Activated gamma-delta T cell treated with Interleukin-2 at 50 U/mL for 16 hours (primary cell): ENCODE measurements around the gene KCNK3.

Experiments used
- DNase-seq: peaks from one replicate; pipeline ENCODE4 v3.0.0-alpha.2; 2020

Gene KCNK3

DNA sequence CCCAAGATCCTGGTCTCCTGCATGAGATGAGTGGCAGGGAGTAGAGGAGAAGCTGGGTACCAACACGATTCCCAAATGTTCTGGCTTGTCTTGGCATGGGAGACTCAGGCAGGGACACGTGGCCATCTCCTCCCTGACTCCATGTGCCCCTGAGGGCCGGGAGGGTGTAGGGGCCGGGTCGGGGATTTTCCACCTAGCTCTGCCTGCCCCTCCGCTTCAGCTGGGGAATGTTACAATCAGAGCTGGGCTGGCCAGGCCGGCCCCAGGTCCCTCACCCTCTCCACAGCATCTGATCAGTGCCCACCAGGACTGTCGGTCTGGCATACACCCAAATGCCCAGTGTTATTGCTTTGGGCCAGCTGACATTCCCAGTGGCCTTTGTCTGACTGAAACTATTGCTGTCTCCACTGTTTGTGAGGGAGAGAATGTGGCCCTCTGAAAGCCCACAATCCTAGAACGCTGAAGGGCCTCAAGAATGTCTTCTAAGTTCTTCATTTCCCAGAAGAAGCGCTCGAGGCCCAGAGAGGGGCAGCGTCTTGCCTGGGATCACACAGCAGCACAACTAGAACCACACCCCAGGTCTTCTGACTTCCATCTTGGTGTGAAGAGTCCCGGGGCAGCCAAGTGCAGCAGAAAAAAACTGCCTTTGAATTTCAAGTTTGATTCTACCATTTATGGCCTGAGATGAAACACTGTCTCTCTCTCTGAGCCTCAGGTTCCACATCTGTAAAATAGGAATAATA is 23.2 kb downstream of the KCNK3 start:
- DNase-seq: no peak

DNA sequence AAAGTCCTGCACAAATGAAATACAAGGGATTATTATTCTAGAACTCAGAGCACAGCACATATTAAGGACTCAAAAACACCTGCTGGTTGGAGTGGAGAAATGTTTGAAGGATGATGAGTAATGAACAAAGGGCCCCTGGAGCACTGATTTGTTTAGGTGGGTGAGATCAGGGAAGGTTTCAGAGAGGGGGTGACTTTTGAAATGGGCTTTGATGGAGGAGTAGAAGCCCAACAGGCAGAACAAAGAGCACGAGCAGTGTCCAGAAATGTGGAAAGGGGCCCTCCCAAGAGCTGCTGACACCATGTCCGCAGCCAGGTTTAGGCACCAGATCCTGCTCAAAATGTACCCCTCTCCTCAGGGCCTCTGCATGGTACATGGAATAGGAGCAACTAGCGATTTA is 23.8 kb downstream of the KCNK3 start:
- no peak for DNase-seq

DNA sequence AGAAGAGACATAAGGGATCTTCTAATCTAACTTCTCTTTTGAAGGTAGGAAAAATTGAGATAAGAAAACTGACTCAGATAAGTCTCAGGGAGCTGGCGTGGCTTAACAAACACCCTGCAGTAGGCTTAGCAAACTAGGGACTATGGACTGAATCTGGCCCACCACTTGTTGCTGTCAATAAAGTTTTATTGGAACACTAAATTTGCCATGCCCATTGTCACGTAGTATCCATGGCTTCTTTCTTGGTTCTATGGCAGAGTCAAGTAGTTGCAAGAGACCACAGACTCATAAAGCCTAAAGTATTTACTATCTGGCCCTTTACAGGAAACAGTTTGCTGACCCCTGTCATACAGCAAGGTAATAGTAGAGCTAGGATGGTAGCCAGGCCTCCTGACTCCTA is 24.2 kb downstream of the KCNK3 start:
- no peak for DNase-seq

- no peak for DNase-seq
Observed at GRCh38 chr2:26717362-26717761, 24.8 kb downstream of the KCNK3 start.

- DNase-seq: no peak
Observed at GRCh38 chr2:26718949-26719686, 26.6 kb downstream of the KCNK3 start.

GRCh38 chr2:26720322-26721114 is 28.0 kb downstream of the KCNK3 start:
- DNase-seq: no peak

DNA sequence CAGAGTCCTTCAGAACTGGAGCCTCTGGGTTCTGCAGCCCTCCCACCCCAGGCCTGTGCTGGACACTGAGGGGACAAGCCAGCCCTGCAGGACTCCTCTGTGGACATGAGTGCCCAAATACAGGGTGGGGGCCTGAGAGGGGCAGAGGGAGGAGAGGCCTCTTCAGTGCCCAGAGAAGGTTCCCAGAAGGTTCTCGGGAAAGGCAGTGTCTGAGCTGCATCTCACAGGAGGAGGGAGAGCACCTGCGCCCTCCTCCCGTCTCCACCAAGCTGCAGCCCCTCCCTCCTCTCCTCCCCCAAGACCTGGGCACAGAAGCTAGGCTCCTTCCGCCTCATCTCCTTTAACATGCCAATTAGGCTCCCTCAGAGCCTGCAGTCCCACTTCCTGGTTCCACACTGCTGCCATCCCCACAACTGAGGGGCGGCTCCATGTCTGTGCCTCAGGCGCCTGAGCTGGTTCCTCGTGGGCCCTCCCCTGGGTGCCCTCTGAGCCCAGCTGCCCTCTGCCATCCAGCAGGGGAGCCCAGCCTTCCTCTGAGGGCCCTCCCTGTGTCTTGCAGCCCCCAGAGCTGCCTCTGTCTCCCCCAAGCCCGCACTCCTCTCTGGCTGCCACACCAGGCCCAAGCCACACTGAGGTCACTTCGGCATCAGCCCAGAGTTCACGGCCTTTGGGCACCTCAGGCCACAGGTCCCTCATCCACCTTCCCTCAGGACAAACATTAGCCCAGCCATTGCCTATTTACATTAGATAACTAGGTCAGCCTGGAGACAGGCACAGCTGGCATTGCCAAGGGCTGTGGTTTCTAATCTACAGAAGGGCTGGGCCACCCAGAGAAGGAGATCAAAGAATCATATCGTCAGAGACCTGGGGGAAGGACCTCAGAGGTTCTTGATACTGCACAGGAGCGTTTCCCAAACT is 28.9 kb downstream of the KCNK3 start:
- DNase-seq: no peak

- no peak for DNase-seq
Observed at GRCh38 chr2:26722328-26722727, 29.8 kb downstream of the KCNK3 start.

GRCh38 chr2:26722911-26723310 is 30.4 kb downstream of the KCNK3 start:
- no peak for DNase-seq

DNA sequence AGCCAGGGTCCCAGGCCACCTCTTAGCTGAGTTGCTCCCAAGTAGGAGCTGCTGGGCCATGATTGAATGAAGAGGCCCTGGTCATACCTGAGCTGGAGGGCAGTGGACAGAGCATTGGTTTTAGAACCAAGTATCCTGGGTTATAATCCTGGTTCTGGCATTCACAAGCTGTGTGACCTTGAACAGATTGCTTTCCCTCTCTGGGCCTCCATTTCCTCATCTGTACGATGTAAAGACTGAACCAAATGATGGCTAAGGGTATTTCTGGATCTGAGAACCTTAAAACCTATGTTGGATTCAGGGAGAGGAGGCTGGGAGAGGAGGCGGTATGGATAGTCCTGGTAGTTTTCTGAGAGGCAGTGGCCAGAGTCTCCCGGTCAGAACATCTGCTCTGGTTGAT is 31.0 kb downstream of the KCNK3 start:
- no peak for DNase-seq

- DNase-seq: no peak
Observed at GRCh38 chr2:26723991-26724750, 31.6 kb downstream of the KCNK3 start.

GRCh38 chr2:26724784-26725520 is 32.4 kb downstream of the KCNK3 start:
- no peak for DNase-seq

DNA sequence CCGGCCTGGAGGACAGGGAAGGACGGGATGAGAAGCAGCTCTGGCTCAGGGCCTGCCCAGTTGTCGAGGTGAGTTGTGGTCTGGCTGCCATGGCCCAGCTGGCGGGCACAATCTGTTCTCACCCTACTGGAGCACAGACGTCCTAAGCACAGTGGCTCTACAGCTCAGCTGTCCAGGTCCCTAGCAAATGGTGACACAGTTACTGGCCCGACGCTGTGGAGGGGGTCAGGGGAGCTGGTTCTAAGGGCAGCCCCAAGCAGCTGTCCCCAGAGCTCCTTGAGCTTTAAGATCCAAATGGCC is 32.9 kb downstream of the KCNK3 start:
- DNase-seq: no peak

DNA sequence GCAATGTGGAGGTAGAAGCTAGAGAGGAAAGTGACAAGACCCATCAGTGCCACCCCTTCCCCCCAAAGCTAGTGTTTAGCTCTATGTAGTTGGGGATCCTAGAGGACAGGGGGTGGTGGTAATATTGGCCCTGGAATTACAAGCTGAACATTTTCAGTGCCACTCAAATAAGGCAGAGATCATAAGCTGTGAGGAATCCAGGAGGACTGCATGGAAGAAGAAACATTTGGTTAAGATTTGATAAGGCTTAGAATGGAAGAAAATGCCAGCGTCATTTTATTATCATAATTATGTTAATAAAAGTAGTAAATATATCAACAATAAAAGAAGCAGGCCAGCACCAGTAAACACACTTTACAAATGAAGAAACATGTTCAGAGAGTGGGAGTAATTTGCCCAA is 33.7 kb downstream of the KCNK3 start:
- no peak for DNase-seq

- DNase-seq: no peak
Observed at GRCh38 chr2:26727641-26728561, 35.4 kb downstream of the KCNK3 start.

- DNase-seq: no peak
Observed at GRCh38 chr2:26729311-26729710, 36.8 kb downstream of the KCNK3 start.

DNA sequence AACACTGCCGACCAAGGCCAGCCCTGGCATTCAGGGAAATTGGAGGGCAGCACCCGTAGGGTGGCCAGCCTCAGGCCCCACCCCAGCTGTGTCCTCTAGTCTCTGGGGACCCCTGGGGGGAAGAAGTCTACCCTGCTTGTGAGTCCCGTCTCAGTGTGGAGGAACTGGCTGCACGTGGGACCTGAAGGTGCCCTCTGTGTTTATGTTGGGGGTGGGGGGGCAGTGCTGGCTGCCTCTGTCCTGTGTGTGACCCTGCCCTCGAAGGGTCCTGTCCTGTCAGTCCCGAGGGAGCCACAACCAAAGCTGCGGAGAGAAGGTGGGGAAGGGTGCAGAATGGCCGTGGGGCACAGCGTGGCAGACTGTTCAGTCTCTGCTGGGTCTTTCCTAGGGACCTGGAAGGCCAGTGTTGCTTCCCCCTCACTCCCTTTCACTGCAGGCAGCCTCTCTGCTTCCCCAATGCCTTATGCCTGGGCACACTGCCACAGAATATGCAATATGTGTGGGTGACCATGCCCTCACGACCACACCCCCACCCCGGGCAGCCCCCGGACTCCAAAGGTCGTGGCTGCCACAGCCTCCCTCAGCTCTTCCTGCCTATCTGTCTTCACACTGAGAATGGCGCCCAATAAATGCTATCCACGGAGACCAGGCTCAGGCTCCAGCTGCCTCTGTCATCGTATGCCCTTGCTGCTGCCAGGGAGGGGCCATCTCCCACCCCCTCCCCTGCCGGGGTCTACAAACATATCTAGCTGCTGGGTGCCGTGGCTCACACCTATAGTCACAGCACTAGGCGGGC is 38.2 kb downstream of the KCNK3 start:
- no peak for DNase-seq

GRCh38 chr2:26731714-26732113 is 39.2 kb downstream of the KCNK3 start:
- no peak for DNase-seq

GRCh38 chr2:26732446-26732845 is 39.9 kb downstream of the KCNK3 start:
- DNase-seq: no peak
